ENCODE data around the gene CFC1. TPM values are rescaled to one million over a fixed set of nuclear protein-coding genes. Genes with fewer than 3 reads are reported as not detected.
"Not testable (repeated sequence)": the region's sequence is repeated elsewhere in the genome, so short reads cannot be mapped to it uniquely, and the experiment has no call there.

CFC1 gene
- total RNA-seq, 2 donors from 2014 or later, result 0.44 TPM; not detected in 1

- H3K4me3 ChIP-seq; H3K27me3 ChIP-seq; H3K27ac ChIP-seq; H3K9me3 ChIP-seq; intact Hi-C loops (cut with DNase I); H3K4me1 ChIP-seq; DNase-seq; H3K36me3 ChIP-seq; H3K9ac ChIP-seq (ENCODE audit: low read depth in 2 of 2, low read length in 2 of 2): not testable (repeated sequence)
These were observed 25.1 kb downstream of the CFC1 start for GRCh38 chr2:130574230-130574629.

GRCh38 chr2:130571929-130572328 is 27.4 kb downstream of the CFC1 start:
- H3K9me3 ChIP-seq; H3K4me3 ChIP-seq; H3K9ac ChIP-seq (ENCODE audit: low read depth in 2 of 2, low read length in 2 of 2); H3K27ac ChIP-seq; H3K4me1 ChIP-seq; H3K27me3 ChIP-seq; H3K36me3 ChIP-seq; DNase-seq; intact Hi-C loops (cut with DNase I): not testable (repeated sequence)

- DNase-seq; H3K9ac ChIP-seq (ENCODE audit: low read depth in 2 of 2, low read length in 2 of 2); H3K36me3 ChIP-seq; H3K4me3 ChIP-seq; H3K27ac ChIP-seq; H3K9me3 ChIP-seq; intact Hi-C loops (cut with DNase I); H3K4me1 ChIP-seq; H3K27me3 ChIP-seq: not testable (repeated sequence)
These were observed 33.2 kb downstream of the CFC1 start for GRCh38 chr2:130566165-130566564.

- H3K9ac ChIP-seq (ENCODE audit: low read depth in 2 of 2, low read length in 2 of 2); intact Hi-C loops (cut with DNase I); H3K27me3 ChIP-seq; H3K36me3 ChIP-seq; H3K4me1 ChIP-seq; H3K27ac ChIP-seq; H3K9me3 ChIP-seq; DNase-seq; H3K4me3 ChIP-seq: not testable (repeated sequence)
These were observed 42.9 kb downstream of the CFC1 start for GRCh38 chr2:130556441-130556840.

- H3K4me3 ChIP-seq; H3K9ac ChIP-seq (ENCODE audit: low read depth in 2 of 2, low read length in 2 of 2); H3K27me3 ChIP-seq; H3K27ac ChIP-seq; DNase-seq; H3K4me1 ChIP-seq; H3K36me3 ChIP-seq; intact Hi-C loops (cut with DNase I); H3K9me3 ChIP-seq: not testable (repeated sequence)
These were observed 45.2 kb downstream of the CFC1 start for GRCh38 chr2:130554178-130554577.

- H3K27ac ChIP-seq; DNase-seq; intact Hi-C loops (cut with DNase I); H3K9me3 ChIP-seq; H3K36me3 ChIP-seq; H3K4me1 ChIP-seq; H3K4me3 ChIP-seq; H3K9ac ChIP-seq (ENCODE audit: low read depth in 2 of 2, low read length in 2 of 2); H3K27me3 ChIP-seq: not testable (repeated sequence)
These were observed 49.9 kb downstream of the CFC1 start for GRCh38 chr2:130549475-130549874.

- H3K36me3 ChIP-seq; H3K4me3 ChIP-seq; H3K4me1 ChIP-seq; intact Hi-C loops (cut with DNase I); DNase-seq; H3K27ac ChIP-seq; H3K9ac ChIP-seq (ENCODE audit: low read depth in 2 of 2, low read length in 2 of 2); H3K9me3 ChIP-seq; H3K27me3 ChIP-seq: not testable (repeated sequence)
These were observed 51.0 kb downstream of the CFC1 start for GRCh38 chr2:130548418-130548817.

GRCh38 chr2:130544978-130545377 is 54.4 kb downstream of the CFC1 start:
- intact Hi-C loops (cut with DNase I); H3K4me1 ChIP-seq; H3K4me3 ChIP-seq; H3K9ac ChIP-seq (ENCODE audit: low read depth in 2 of 2, low read length in 2 of 2); DNase-seq; H3K36me3 ChIP-seq; H3K27ac ChIP-seq; H3K27me3 ChIP-seq; H3K9me3 ChIP-seq: not testable (repeated sequence)

GRCh38 chr2:130543785-130544528 is 55.4 kb downstream of the CFC1 start:
- DNase-seq; H3K9ac ChIP-seq (ENCODE audit: low read depth in 2 of 2, low read length in 2 of 2); H3K9me3 ChIP-seq; H3K36me3 ChIP-seq; H3K4me1 ChIP-seq; H3K27me3 ChIP-seq; H3K4me3 ChIP-seq; intact Hi-C loops (cut with DNase I); H3K27ac ChIP-seq: not testable (repeated sequence)

GRCh38 chr2:130542789-130543188 is 56.6 kb downstream of the CFC1 start:
- DNase-seq; H3K27me3 ChIP-seq; intact Hi-C loops (cut with DNase I): not testable (repeated sequence)

More at GRCh38 chr2:130542789-130543188, 56.6 kb downstream of the CFC1 start:
- H3K27ac ChIP-seq; H3K4me3 ChIP-seq; H3K9me3 ChIP-seq; H3K4me1 ChIP-seq; H3K36me3 ChIP-seq; H3K9ac ChIP-seq (ENCODE audit: low read depth in 2 of 2, low read length in 2 of 2): not testable (repeated sequence)

Other genes with a start within 250 kb of the CFC1 start
- gene PTPN18, start 243.5 kb downstream of the CFC1 start, total RNA-seq, result 100 to 1,000 TPM in 1 of 2 donors, 10 to 100 TPM in 1; 85.0 to 160 TPM
- under 1 TPM; 0.10 to 0.11 TPM for gene POTEI, start 90.2 kb downstream of the CFC1 start, total RNA-seq
- 1 to 10 TPM in 1 of 2 donors, not detected in 1; 1.2 TPM for gene CFC1B, start 78.4 kb downstream of the CFC1 start, total RNA-seq
- gene POTEJ, start 11.9 kb upstream of the CFC1 start, total RNA-seq, result under 1 TPM in 1 of 2 donors, not detected in 1; 0.17 TPM
- gene GPR148, start 129.5 kb upstream of the CFC1 start, total RNA-seq, result not detected
- under 1 TPM; 0.27 to 0.56 TPM for gene AMER3, start 156.0 kb upstream of the CFC1 start, total RNA-seq
- 1 to 10 TPM; 1.6 to 2.6 TPM for gene ARHGEF4, start 237.3 kb upstream of the CFC1 start, total RNA-seq